ENCODE data around the gene ATG7. TPM values are rescaled to one million over a fixed set of nuclear protein-coding genes. Genes with fewer than 3 reads are reported as not detected.
A peak's percentile ranks its signal among the peaks of the same experiment; 100 is the strongest.

Gene ATG7
- total RNA-seq, 2 donors from 2014 or later: 33.9 to 38.4 TPM

- H3K4me1 Mint-ChIP-seq: peaks cover 3% of the 10 kb centered on the region
- no peak overlapping the region for H3K27ac ChIP-seq (ENCODE audit: low read depth, low read length)
- TF ChIP-seq, protein P1, sequence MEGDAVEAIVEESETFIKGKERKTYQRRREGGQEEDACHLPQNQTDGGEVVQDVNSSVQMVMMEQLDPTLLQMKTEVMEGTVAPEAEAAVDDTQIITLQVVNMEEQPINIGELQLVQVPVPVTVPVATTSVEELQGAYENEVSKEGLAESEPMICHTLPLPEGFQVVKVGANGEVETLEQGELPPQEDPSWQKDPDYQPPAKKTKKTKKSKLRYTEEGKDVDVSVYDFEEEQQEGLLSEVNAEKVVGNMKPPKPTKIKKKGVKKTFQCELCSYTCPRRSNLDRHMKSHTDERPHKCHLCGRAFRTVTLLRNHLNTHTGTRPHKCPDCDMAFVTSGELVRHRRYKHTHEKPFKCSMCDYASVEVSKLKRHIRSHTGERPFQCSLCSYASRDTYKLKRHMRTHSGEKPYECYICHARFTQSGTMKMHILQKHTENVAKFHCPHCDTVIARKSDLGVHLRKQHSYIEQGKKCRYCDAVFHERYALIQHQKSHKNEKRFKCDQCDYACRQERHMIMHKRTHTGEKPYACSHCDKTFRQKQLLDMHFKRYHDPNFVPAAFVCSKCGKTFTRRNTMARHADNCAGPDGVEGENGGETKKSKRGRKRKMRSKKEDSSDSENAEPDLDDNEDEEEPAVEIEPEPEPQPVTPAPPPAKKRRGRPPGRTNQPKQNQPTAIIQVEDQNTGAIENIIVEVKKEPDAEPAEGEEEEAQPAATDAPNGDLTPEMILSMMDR (conservative IDR thresholded peaks at IDR 0.05): no peak
- H3K4me1 ChIP-seq (ENCODE audit: control insufficient read depth, insufficient read depth, low read length): no peaks in the 10 kb centered on the region
- no peak overlapping the region for H3K4me3 Mint-ChIP-seq
- no peaks in the 10 kb centered on the region for H3K27me3 Mint-ChIP-seq (ENCODE audit: insufficient read depth)
- no peak overlapping the region for H3K4me3 ChIP-seq (ENCODE audit: low read length)
- no peak overlapping the region for H3K27ac Mint-ChIP-seq
- no peaks in the 10 kb centered on the region for H3K36me3 ChIP-seq (ENCODE audit: control insufficient read depth, insufficient read depth, low read length)
- H3K27me3 ChIP-seq (ENCODE audit: control insufficient read depth, insufficient read depth, low read length, poor library complexity, severe bottlenecking): no peaks in the 10 kb centered on the region
- H3K9me3 ChIP-seq (ENCODE audit: control insufficient read depth, low read length): no peaks in the 10 kb centered on the region
- H3K36me3 Mint-ChIP-seq (ENCODE audit: low read depth): peaks cover 7% of the 10 kb centered on the region
- WGBS, 2 experiments (ENCODE audit: insufficient coverage in 1 of 2, insufficient read length in 1 of 2): 95% methylated on average over 3 to 4 of the region's 4 CpGs
- no peak overlapping the region for H3K9ac ChIP-seq (ENCODE audit: extremely low read depth, low read length, poor library complexity, severe bottlenecking)
- no peaks in the 10 kb centered on the region for H3K9me3 Mint-ChIP-seq
- DNase-seq: no peak
Observed at GRCh38 chr3:11467875-11468274, 195.7 kb downstream of the ATG7 start.

DNA sequence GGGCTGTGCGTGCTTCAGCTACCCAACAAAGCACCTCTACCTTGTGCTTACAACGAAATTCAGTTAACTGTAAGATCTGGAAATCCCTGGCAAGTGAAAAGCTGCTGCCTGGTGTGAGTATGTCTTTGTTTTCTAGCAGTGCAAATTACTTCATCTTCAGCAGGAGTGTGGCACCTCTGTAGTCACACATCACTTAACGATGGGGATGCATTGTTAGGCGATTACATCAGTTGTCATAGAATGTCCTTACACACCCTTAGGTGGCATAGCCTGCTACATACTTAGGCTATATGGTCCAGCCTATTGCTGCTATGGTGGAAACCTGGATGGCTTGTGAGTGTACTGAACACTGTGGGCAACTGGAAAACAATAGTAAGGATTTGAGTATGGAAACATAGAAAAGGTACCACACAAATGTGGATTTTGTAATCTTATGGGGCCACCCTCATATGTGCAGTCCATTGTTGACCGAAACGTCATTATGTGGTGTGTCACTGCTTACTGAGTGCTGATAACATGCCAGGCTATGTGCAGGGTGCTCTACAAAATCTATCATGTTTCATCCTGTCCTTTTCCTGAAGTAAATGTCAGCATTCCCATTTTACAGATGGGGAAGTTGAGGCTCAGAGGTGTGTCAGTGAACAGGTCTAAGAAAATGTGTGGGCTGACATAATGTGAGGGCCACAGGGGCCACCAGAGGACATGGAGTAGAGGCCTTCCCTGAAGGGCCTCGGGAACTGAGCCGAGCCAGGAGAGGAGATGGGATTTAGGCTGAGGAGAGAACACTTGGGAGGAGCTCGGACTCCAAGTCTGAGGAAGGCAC is 198.0 kb downstream of the ATG7 start:
- Histone ChIP-seq H3K9me3 (ENCODE audit: control insufficient read depth, low read length) (no peaks in the 10 kb centered on the region), H3K9ac (ENCODE audit: extremely low read depth, low read length, poor library complexity, severe bottlenecking) (no peak overlapping the region), H3K4me1 (ENCODE audit: control insufficient read depth, insufficient read depth, low read length) (no peaks in the 10 kb centered on the region), H3K27me3 (ENCODE audit: control insufficient read depth, insufficient read depth, low read length, poor library complexity, severe bottlenecking) (no peaks in the 10 kb centered on the region), H3K36me3 (ENCODE audit: control insufficient read depth, insufficient read depth, low read length) (no peaks in the 10 kb centered on the region), H3K4me3 (ENCODE audit: low read length) (no peak overlapping the region), H3K27ac (ENCODE audit: low read depth, low read length) (no peak overlapping the region)
- WGBS, 2 experiments (ENCODE audit: insufficient coverage in 1 of 2, insufficient read length in 1 of 2): 78 to 82% methylated on average over 7 to 9 of the region's 9 CpGs
- H3K36me3 Mint-ChIP-seq (ENCODE audit: low read depth): peaks cover 7% of the 10 kb centered on the region
- no peak overlapping the region for H3K4me3 Mint-ChIP-seq
- TF ChIP-seq, protein P1 (conservative IDR thresholded peaks at IDR 0.05): no peak
- no peaks in the 10 kb centered on the region for H3K27me3 Mint-ChIP-seq (ENCODE audit: insufficient read depth)
- H3K9me3 Mint-ChIP-seq: no peaks in the 10 kb centered on the region
- peaks cover 6% of the 10 kb centered on the region for H3K4me1 Mint-ChIP-seq
- no peak for DNase-seq
- H3K27ac Mint-ChIP-seq: no peak overlapping the region

- DNase-seq: peak; percentile 66
- Mint-ChIP-seq H3K4me1 (peaks cover 17% of the 10 kb centered on the region), H3K27me3 (ENCODE audit: insufficient read depth) (no peaks in the 10 kb centered on the region), H3K4me3 (no peak overlapping the region), H3K9me3 (no peaks in the 10 kb centered on the region), H3K36me3 (ENCODE audit: low read depth) (no peaks in the 10 kb centered on the region), H3K27ac (no peak overlapping the region)
- TF ChIP-seq, protein P1 (conservative IDR thresholded peaks at IDR 0.05): no peak
- H3K27ac ChIP-seq (ENCODE audit: low read depth, low read length): no peak overlapping the region
- no peak overlapping the region for H3K4me3 ChIP-seq (ENCODE audit: low read length)
- H3K9me3 ChIP-seq (ENCODE audit: control insufficient read depth, low read length): no peaks in the 10 kb centered on the region
- no peak overlapping the region for H3K9ac ChIP-seq (ENCODE audit: extremely low read depth, low read length, poor library complexity, severe bottlenecking)
- H3K27me3 ChIP-seq (ENCODE audit: control insufficient read depth, insufficient read depth, low read length, poor library complexity, severe bottlenecking): no peaks in the 10 kb centered on the region
- WGBS, 2 experiments (ENCODE audit: insufficient coverage in 1 of 2, insufficient read length in 1 of 2): 64 to 69% methylated on average over 6 of the region's 6 CpGs
- no peaks in the 10 kb centered on the region for H3K36me3 ChIP-seq (ENCODE audit: control insufficient read depth, insufficient read depth, low read length)
- peaks cover 7% of the 10 kb centered on the region for H3K4me1 ChIP-seq (ENCODE audit: control insufficient read depth, insufficient read depth, low read length)
Observed at GRCh38 chr3:11475324-11475723, 203.1 kb downstream of the ATG7 start.
